ENCODE data around the gene ANKRD11. TPM values are rescaled to one million over a fixed set of nuclear protein-coding genes. Genes with fewer than 3 reads are reported as not detected.
"Not testable (repeated sequence)": the region's sequence is repeated elsewhere in the genome, so short reads cannot be mapped to it uniquely, and the experiment has no call there.

Gene ANKRD11
- total RNA-seq, 8 experiments from 2014 or later = 22.6 to 148 (median 52.5) TPM

- no peak for ATAC-seq (replicated peaks in 6 of 8)
- Histone ChIP-seq H3K4me3 (no peak overlapping the region), H3K4me1 (replicated peaks in 1 of 2) (peaks cover 16 to 23% of the 10 kb centered on the region in 2 donors), H3K27ac (no peak overlapping the region)
- WGBS, 10 experiments = 91 to 100% (median 100%) methylated on average over 1 to 11 of the region's 21 CpGs; no CpG with 5 or more reads in 4 of the 10 experiments
- in situ Hi-C loops (cut with MboI; ENCODE audit: low pct_unique_long_range_greater_than_20kb in 2 of 9, low sequenced_read_pairs in 9 of 9, unreplicated experiment in 9 of 9) = no loop called here
Measured at GRCh38 chr16:89385712-89386111, 104.6 kb downstream of the ANKRD11 start.

GRCh38 chr16:89384282-89384681 lies 106.1 kb downstream of the ANKRD11 start:
- no peak overlapping the region for H3K27ac ChIP-seq
- no peak for ATAC-seq (replicated peaks in 6 of 8)
- WGBS, 10 experiments = 67 to 100% (median 95%) methylated on average over 2 to 7 of the region's 12 CpGs; no CpG with 5 or more reads in 5 of the 10 experiments
- H3K4me3 ChIP-seq = no peak overlapping the region
- in situ Hi-C loops (cut with MboI; ENCODE audit: low pct_unique_long_range_greater_than_20kb in 2 of 9, low sequenced_read_pairs in 9 of 9, unreplicated experiment in 9 of 9) = no loop called here
- peaks cover 16 to 23% of the 10 kb centered on the region in 2 donors for H3K4me1 ChIP-seq (replicated peaks in 1 of 2)

- Histone ChIP-seq H3K27ac (peak overlapping the region in 1 of 2 donors; percentile 23), H3K4me3 (no peak overlapping the region), H3K4me1 (replicated peaks in 1 of 2) (peaks cover 16 to 23% of the 10 kb centered on the region in 2 donors)
- WGBS, 10 experiments = 46 to 100% (median 74%) methylated on average over 1 to 14 of the region's 29 CpGs; no CpG with 5 or more reads in 2 of the 10 experiments
- ATAC-seq (replicated peaks in 6 of 8) = peak; percentile 55 to 92 (median 63)
- in situ Hi-C loops (cut with MboI; ENCODE audit: low pct_unique_long_range_greater_than_20kb in 2 of 9, low sequenced_read_pairs in 9 of 9, unreplicated experiment in 9 of 9) = no loop called here
Measured at GRCh38 chr16:89383095-89384003, 107.0 kb downstream of the ANKRD11 start.

- 40 to 100% (median 90%) methylated on average over 1 to 3 of the region's 5 CpGs; no CpG with 5 or more reads in 3 of the 10 experiments for WGBS, 10 experiments
- H3K4me1 ChIP-seq (replicated peaks in 1 of 2) = peaks cover 16 to 23% of the 10 kb centered on the region in 2 donors
- H3K27ac ChIP-seq; in situ Hi-C loops (cut with MboI; ENCODE audit: low pct_unique_long_range_greater_than_20kb in 2 of 9, low sequenced_read_pairs in 9 of 9, unreplicated experiment in 9 of 9); H3K4me3 ChIP-seq; ATAC-seq (replicated peaks in 6 of 8): not testable (repeated sequence)
Measured at GRCh38 chr16:89382555-89382954, 107.8 kb downstream of the ANKRD11 start.

GRCh38 chr16:89381788-89382187 lies 108.6 kb downstream of the ANKRD11 start:
- Histone ChIP-seq H3K4me1 (replicated peaks in 1 of 2) (peaks cover 16 to 23% of the 10 kb centered on the region in 2 donors), H3K4me3 (no peak overlapping the region), H3K27ac (peak overlapping the region in 1 of 2 donors; percentile 51)
- ATAC-seq (replicated peaks in 6 of 8) = peak in 2 of 8 experiments; percentile 10
- 59 to 93% (median 71%) methylated on average over 3 to 11 of the region's 14 CpGs; no CpG with 5 or more reads in 4 of the 10 experiments for WGBS, 10 experiments
- in situ Hi-C loops (cut with MboI; ENCODE audit: low pct_unique_long_range_greater_than_20kb in 2 of 9, low sequenced_read_pairs in 9 of 9, unreplicated experiment in 9 of 9) = no loop called here

- Histone ChIP-seq H3K27ac (no peak overlapping the region), H3K4me3 (no peak overlapping the region), H3K4me1 (replicated peaks in 1 of 2) (peaks cover 16 to 23% of the 10 kb centered on the region in 2 donors)
- 83 to 100% (median 100%) methylated on average over 1 to 7 of the region's 15 CpGs; no CpG with 5 or more reads in 1 of the 10 experiments for WGBS, 10 experiments
- ATAC-seq (replicated peaks in 6 of 8) = no peak
- in situ Hi-C loops (cut with MboI; ENCODE audit: low pct_unique_long_range_greater_than_20kb in 2 of 9, low sequenced_read_pairs in 9 of 9, unreplicated experiment in 9 of 9) = no loop called here
Measured at GRCh38 chr16:89380681-89381080, 109.7 kb downstream of the ANKRD11 start.

- peak in 1 of 8 experiments; percentile 54 for ATAC-seq (replicated peaks in 6 of 8)
- no peak overlapping the region for H3K27ac ChIP-seq
- in situ Hi-C loops (cut with MboI; ENCODE audit: low pct_unique_long_range_greater_than_20kb in 2 of 9, low sequenced_read_pairs in 9 of 9, unreplicated experiment in 9 of 9) = no loop called here
- 20 to 100% (median 90%) methylated on average over 2 to 15 of the region's 29 CpGs for WGBS, 10 experiments
- H3K4me1 ChIP-seq (replicated peaks in 1 of 2) = peaks cover 24 to 35% of the 10 kb centered on the region in 2 donors
- no peak overlapping the region for H3K4me3 ChIP-seq
Measured at GRCh38 chr16:89378947-89379771, 111.2 kb downstream of the ANKRD11 start.

- no peak overlapping the region for H3K4me3 ChIP-seq
- 100% methylated on average over 1 to 2 of the region's 8 CpGs; no CpG with 5 or more reads in 7 of the 10 experiments for WGBS, 10 experiments
- in situ Hi-C loops (cut with MboI; ENCODE audit: low pct_unique_long_range_greater_than_20kb in 2 of 9, low sequenced_read_pairs in 9 of 9, unreplicated experiment in 9 of 9) = no loop called here
- H3K4me1 ChIP-seq (replicated peaks in 1 of 2) = peaks cover 25 to 30% of the 10 kb centered on the region in 2 donors
- no peak overlapping the region for H3K27ac ChIP-seq
- no peak for ATAC-seq (replicated peaks in 6 of 8)
Measured at GRCh38 chr16:89377453-89377848, 112.9 kb downstream of the ANKRD11 start.

GRCh38 chr16:89376812-89377452 lies 113.4 kb downstream of the ANKRD11 start:
- 78 to 100% (median 96%) methylated on average over 1 to 7 of the region's 8 CpGs; no CpG with 5 or more reads in 1 of the 10 experiments for WGBS, 10 experiments

GRCh38 chr16:89375686-89376085 lies 114.7 kb downstream of the ANKRD11 start:
- 89 to 97% (median 94%) methylated on average over 2 to 9 of the region's 10 CpGs; no CpG with 5 or more reads in 2 of the 10 experiments for WGBS, 10 experiments
- in situ Hi-C loops (cut with MboI; ENCODE audit: low pct_unique_long_range_greater_than_20kb in 2 of 9, low sequenced_read_pairs in 9 of 9, unreplicated experiment in 9 of 9) = no loop called here
- ATAC-seq (replicated peaks in 6 of 8) = no peak
- H3K4me1 ChIP-seq (replicated peaks in 1 of 2) = peaks cover 17 to 23% of the 10 kb centered on the region in 2 donors
- H3K4me3 ChIP-seq = no peak overlapping the region
- H3K27ac ChIP-seq = no peak overlapping the region

More at GRCh38 chr16:89376812-89377452, 113.4 kb downstream of the ANKRD11 start:
- Histone ChIP-seq H3K4me3 (no peak overlapping the region), H3K27ac (no peak overlapping the region), H3K4me1 (replicated peaks in 1 of 2) (peaks cover 25 to 30% of the 10 kb centered on the region in 2 donors)
- in situ Hi-C loops (cut with MboI; ENCODE audit: low pct_unique_long_range_greater_than_20kb in 2 of 9, low sequenced_read_pairs in 9 of 9, unreplicated experiment in 9 of 9) = no loop called here
- ATAC-seq (replicated peaks in 6 of 8) = no peak

- no peak overlapping the region for H3K27ac ChIP-seq
- H3K4me3 ChIP-seq = no peak overlapping the region
- 61 to 94% (median 81%) methylated on average over 1 to 13 of the region's 19 CpGs for WGBS, 10 experiments
Measured at GRCh38 chr16:89375021-89375420, 115.3 kb downstream of the ANKRD11 start.

GRCh38 chr16:89374393-89374960 lies 115.9 kb downstream of the ANKRD11 start:
- in situ Hi-C loops (cut with MboI; ENCODE audit: low pct_unique_long_range_greater_than_20kb in 2 of 9, low sequenced_read_pairs in 9 of 9, unreplicated experiment in 9 of 9) = no loop called here
- no peak overlapping the region for H3K4me3 ChIP-seq
- WGBS, 10 experiments = 26 to 100% (median 61%) methylated on average over 1 to 13 of the region's 18 CpGs
- H3K27ac ChIP-seq = no peak overlapping the region
- peaks cover 17 to 29% of the 10 kb centered on the region in 2 donors for H3K4me1 ChIP-seq (replicated peaks in 1 of 2)
- peak in 6 of 8 experiments; percentile 31 to 86 (median 84) for ATAC-seq (replicated peaks in 6 of 8)

More at GRCh38 chr16:89375021-89375420, 115.3 kb downstream of the ANKRD11 start:
- in situ Hi-C loops (cut with MboI; ENCODE audit: low pct_unique_long_range_greater_than_20kb in 2 of 9, low sequenced_read_pairs in 9 of 9, unreplicated experiment in 9 of 9) = no loop called here
- peak in 5 of 8 experiments; percentile 33 to 67 (median 53) for ATAC-seq (replicated peaks in 6 of 8)
- peaks cover 17 to 24% of the 10 kb centered on the region in 2 donors for H3K4me1 ChIP-seq (replicated peaks in 1 of 2)

All from motor neuron (in vitro differentiated cells).